ENCODE measurements around the gene PABPN1L. TPM values are rescaled to one million over a fixed set of nuclear protein-coding genes. Genes with fewer than 3 reads are reported as not detected.

Gene PABPN1L
- total and polyA plus RNA-seq, 2 of the 13 experiments (the other 11 are each of a cell fraction or from before 2014, with no cell fraction given): not detected

Other genes with a start within 250 kb of the PABPN1L start
- gene IL17C, start 228.1 kb downstream of the PABPN1L start, total RNA-seq (2016; rRNA removed; fragmentation: Illumina TruSeq; extraction: Trizol): not detected in 2 replicates
- gene IL17C, start 228.1 kb downstream of the PABPN1L start, polyA plus RNA-seq (2011; rRNA removed): not detected in 2 replicates
- 84.2 and 250 TPM in 2 replicates for gene CYBA, start 215.6 kb downstream of the PABPN1L start, total RNA-seq (2016; rRNA removed; fragmentation: Illumina TruSeq; extraction: Trizol)
- gene CYBA, start 215.6 kb downstream of the PABPN1L start, polyA plus RNA-seq (2011; rRNA removed): 196 and 258 TPM in 2 replicates
- 128 and 187 TPM in 2 replicates for gene MVD, start 203.6 kb downstream of the PABPN1L start, total RNA-seq (2016; rRNA removed; fragmentation: Illumina TruSeq; extraction: Trizol)
- 28.1 and 68.9 TPM in 2 replicates for gene MVD, start 203.6 kb downstream of the PABPN1L start, polyA plus RNA-seq (2011; rRNA removed)
- gene SNAI3, start 180.2 kb downstream of the PABPN1L start, total RNA-seq (2016; rRNA removed; fragmentation: Illumina TruSeq; extraction: Trizol): 0.09 and 0.18 TPM in 2 replicates
- 0.18 and 0.40 TPM in 2 replicates for gene SNAI3, start 180.2 kb downstream of the PABPN1L start, polyA plus RNA-seq (2011; rRNA removed)
- gene RNF166, start 160.3 kb downstream of the PABPN1L start, total RNA-seq (2016; rRNA removed; fragmentation: Illumina TruSeq; extraction: Trizol): 15.1 and 23.0 TPM in 2 replicates
- 21.4 and 26.2 TPM in 2 replicates for gene RNF166, start 160.3 kb downstream of the PABPN1L start, polyA plus RNA-seq (2011; rRNA removed)
- gene CTU2, start 160.2 kb downstream of the PABPN1L start, total RNA-seq (2016; rRNA removed; fragmentation: Illumina TruSeq; extraction: Trizol): 21.9 TPM in 2 replicates
- 13.3 and 18.5 TPM in 2 replicates for gene CTU2, start 160.2 kb downstream of the PABPN1L start, polyA plus RNA-seq (2011; rRNA removed)
- gene PIEZO1, start 81.4 kb downstream of the PABPN1L start, total RNA-seq (2016; rRNA removed; fragmentation: Illumina TruSeq; extraction: Trizol): 32.5 and 85.0 TPM in 2 replicates
- 67.9 and 93.5 TPM in 2 replicates for gene PIEZO1, start 81.4 kb downstream of the PABPN1L start, polyA plus RNA-seq (2011; rRNA removed)
- 16.5 and 23.1 TPM in 2 replicates for gene CDT1, start 62.9 kb downstream of the PABPN1L start, total RNA-seq (2016; rRNA removed; fragmentation: Illumina TruSeq; extraction: Trizol)
- gene CDT1, start 62.9 kb downstream of the PABPN1L start, polyA plus RNA-seq (2011; rRNA removed): 17.9 and 23.8 TPM in 2 replicates
- gene APRT, start 54.7 kb downstream of the PABPN1L start, total RNA-seq (2016; rRNA removed; fragmentation: Illumina TruSeq; extraction: Trizol): 242 and 274 TPM in 2 replicates
- 155 and 210 TPM in 2 replicates for gene APRT, start 54.7 kb downstream of the PABPN1L start, polyA plus RNA-seq (2011; rRNA removed)
- gene GALNS, start 9.7 kb downstream of the PABPN1L start, total RNA-seq (2016; rRNA removed; fragmentation: Illumina TruSeq; extraction: Trizol): 2.8 and 9.2 TPM in 2 replicates
- 9.5 and 9.8 TPM in 2 replicates for gene GALNS, start 9.7 kb downstream of the PABPN1L start, polyA plus RNA-seq (2011; rRNA removed)
- 107 and 158 TPM in 2 replicates for gene TRAPPC2L, start 9.5 kb downstream of the PABPN1L start, total RNA-seq (2016; rRNA removed; fragmentation: Illumina TruSeq; extraction: Trizol)
- gene TRAPPC2L, start 9.5 kb downstream of the PABPN1L start, polyA plus RNA-seq (2011; rRNA removed): 94.9 and 96.3 TPM in 2 replicates
- not detected in 2 replicates for gene CBFA2T3, start 110.5 kb upstream of the PABPN1L start, total RNA-seq (2016; rRNA removed; fragmentation: Illumina TruSeq; extraction: Trizol)
- 0.05 and 0.09 TPM in 2 replicates for gene CBFA2T3, start 110.5 kb upstream of the PABPN1L start, polyA plus RNA-seq (2011; rRNA removed)
- gene ACSF3, start 227.2 kb upstream of the PABPN1L start, total RNA-seq (2016; rRNA removed; fragmentation: Illumina TruSeq; extraction: Trizol): 23.5 and 30.6 TPM in 2 replicates
- gene ACSF3, start 227.2 kb upstream of the PABPN1L start, polyA plus RNA-seq (2011; rRNA removed): 14.9 and 16.5 TPM in 2 replicates

Data from HepG2 (cell line).